Esophagus muscularis mucosa (tissue), 4 donors: ENCODE results near the gene OSBP2. TPM values are rescaled to one million over a fixed set of nuclear protein-coding genes. Genes with fewer than 3 reads are reported as not detected.
"Not testable (repeated sequence)": the region's sequence is repeated elsewhere in the genome, so short reads cannot be mapped to it uniquely, and the experiment has no call there.

Source experiments
- DNase-seq: peaks from one replicate; pipeline ENCODE4 v3.0.0-alpha.2; 2017; ENCODE audit errors: extremely low spot score
- H3K27ac ChIP-seq, 4 donors: fragments of 200-600 bp; sonication (generic); replicated peaks in 1 of 4; 1 replicate in 3 of 4; 2 replicates in 1 of 4; pipeline ENCODE4 v1.5.1; 2016 to 2019; ENCODE audit warnings: mild to moderate bottlenecking in 1 of 4
- H3K27me3 ChIP-seq, 4 donors: fragments of 200-600 bp; sonication (generic); one replicate each; pipeline versions ENCODE4 v1.5.1 to v1.6.0; 2016 to 2019
- H3K36me3 ChIP-seq, 4 donors: fragments of 200-600 bp; sonication (generic); one replicate each; pipeline ENCODE4 v1.5.1; 2016 to 2019
- H3K4me1 ChIP-seq, 4 donors: fragments of 200-600 bp; sonication (generic); one replicate each; pipeline ENCODE4 v1.5.1; 2016 to 2019
- H3K4me3 ChIP-seq, 4 donors: fragments of 200-600 bp; sonication (generic); 1 replicate in 2 of 4; 2 replicates in 2 of 4; pipeline ENCODE4 v1.5.1; 2016 to 2019; ENCODE audit warnings: mild to moderate bottlenecking in 4 of 4, moderate library complexity in 1 of 4
- H3K9me3 ChIP-seq, 4 donors: fragments of 200-600 bp; sonication (generic); 1 replicate in 3 of 4; 2 replicates in 1 of 4; pipeline ENCODE4 v1.5.1; 2016 to 2019
- CTCF ChIP-seq, 3 experiments: fragments of 200-600 bp in 2 of 3; fragments of 450-650 bp in 1 of 3; sonication (generic) in 2 of 3; IDR thresholded peaks; one replicate each; pipeline ENCODE4 v1.5.1; 2017 to 2019; ENCODE audit warnings: antibody characterized with exemption in 3 of 3, mild to moderate bottlenecking in 2 of 3, moderate library complexity in 1 of 3
- EP300 ChIP-seq: sonication (generic); formaldehyde crosslinking; IDR thresholded peaks from one replicate; pipeline ENCODE4 v1.6.1; 2017; ENCODE audit warnings: antibody characterized with exemption
- POLR2A ChIP-seq: fragments of 450-650 bp; IDR thresholded peaks from one replicate; pipeline ENCODE4 v1.6.1; 2017; ENCODE audit warnings: antibody characterized with exemption, moderate library complexity, mild to moderate bottlenecking, low read depth
- POLR2AphosphoS5 ChIP-seq, 2 donors: sonication (generic); formaldehyde crosslinking; IDR thresholded peaks; one replicate each; pipeline ENCODE4 v1.6.1; 2017; ENCODE audit warnings: antibody characterized with exemption in 2 of 2
- WGBS: methylation state at CpG from one replicate; pipeline ENCODE4 v1.1.5; 2018; 5-methylcytosine and 5-hydroxymethylcytosine counted together
- intact Hi-C: fragments of 100-400 bp; cut with DNase I; formaldehyde crosslinking; loops from one replicate; pipeline ENCODE4 v1.15.1; 2023
- total RNA-seq, 4 donors: library from RNA; depleted of rRNA; stranded (reverse); fragments of >200 nt; gene quantifications; one replicate each; pipeline versions ENCODE4 v1.1.0 to v1.2.1, GENCODE V29; 2016

Gene OSBP2
- total RNA-seq, 4 donors from 2014 or later = 0.42 to 4.6 (median 2.9) TPM

- no peak for DNase-seq
- Histone ChIP-seq H3K27ac (no peak overlapping the region), H3K4me3 (no peak overlapping the region), H3K27me3 (peaks cover 0 to 13% (median 0%) of the 10 kb centered on the region in 4 donors), H3K4me1 (peaks cover 0 to 6% (median 5%) of the 10 kb centered on the region in 4 donors), H3K9me3 (no peaks in the 10 kb centered on the region), H3K36me3 (no peaks in the 10 kb centered on the region)
- TF ChIP-seq POLR2A (no peak), EP300 (no peak), POLR2AphosphoS5 (IDR thresholded peaks at IDR 0.05) (no peak), CTCF (IDR thresholded peaks at IDR 0.05) (no peak)
- WGBS = 94% methylated on average over 4 of the region's 4 CpGs
- intact Hi-C loops = no loop called here
These were observed 21.5 kb upstream of the OSBP2 start for GRCh38 chr22:30673136-30673535.

- WGBS = 97% methylated on average over 5 of the region's 6 CpGs
- Histone ChIP-seq H3K27ac (no peak overlapping the region), H3K36me3 (no peaks in the 10 kb centered on the region), H3K9me3 (no peaks in the 10 kb centered on the region), H3K27me3 (peaks cover 0 to 13% (median 0%) of the 10 kb centered on the region in 4 donors), H3K4me1 (no peaks in the 10 kb centered on the region), H3K4me3 (no peak overlapping the region)
- intact Hi-C loops = no loop called here
- TF ChIP-seq EP300 = no peak
- TF ChIP-seq POLR2A = no peak
- no peak for TF ChIP-seq CTCF (IDR thresholded peaks at IDR 0.05)
- TF ChIP-seq POLR2AphosphoS5 (IDR thresholded peaks at IDR 0.05) = no peak
- DNase-seq = no peak
These were observed 20.2 kb upstream of the OSBP2 start for GRCh38 chr22:30674482-30674881.

GRCh38 chr22:30675436-30675835, 19.2 kb upstream of the OSBP2 start:
- no peak overlapping the region for H3K4me3 ChIP-seq
- DNase-seq = no peak
- H3K27me3 ChIP-seq = peaks cover 0 to 13% (median 0%) of the 10 kb centered on the region in 4 donors
- H3K9me3 ChIP-seq = no peaks in the 10 kb centered on the region
- 79% methylated on average over 9 of the region's 9 CpGs for WGBS
- intact Hi-C loops = no loop called here
- H3K36me3 ChIP-seq = no peaks in the 10 kb centered on the region
- no peak for TF ChIP-seq EP300
- no peak for TF ChIP-seq CTCF (IDR thresholded peaks at IDR 0.05)
- TF ChIP-seq POLR2A = no peak
- no peak for TF ChIP-seq POLR2AphosphoS5 (IDR thresholded peaks at IDR 0.05)
- H3K4me1 ChIP-seq = no peaks in the 10 kb centered on the region
- H3K27ac ChIP-seq = no peak overlapping the region

GRCh38 chr22:30676565-30676964, 18.1 kb upstream of the OSBP2 start:
- intact Hi-C loops, H3K27ac ChIP-seq, H3K9me3 ChIP-seq, DNase-seq, H3K36me3 ChIP-seq, H3K4me3 ChIP-seq, H3K4me1 ChIP-seq: not testable (repeated sequence)
- peaks cover 0 to 13% (median 0%) of the 10 kb centered on the region in 4 donors for H3K27me3 ChIP-seq
- WGBS = 80% methylated on average over 3 of the region's 3 CpGs

GRCh38 chr22:30679895-30680690, 14.6 kb upstream of the OSBP2 start:
- intact Hi-C loops, DNase-seq, H3K36me3 ChIP-seq, H3K4me1 ChIP-seq, H3K27me3 ChIP-seq, H3K4me3 ChIP-seq, H3K9me3 ChIP-seq, H3K27ac ChIP-seq: not testable (repeated sequence)
- WGBS = 94% methylated on average over 12 of the region's 12 CpGs
